Measurements from ENCODE around the gene ZNF416. TPM values are rescaled to one million over a fixed set of nuclear protein-coding genes. Genes with fewer than 3 reads are reported as not detected.
A peak's percentile ranks its signal among the peaks of the same experiment; 100 is the strongest.

The ZNF416 gene
- total and polyA plus RNA-seq, 9 of the 15 experiments (the other 6 are each of a cell fraction or from before 2014, with no cell fraction given), result 0.20 to 2.0 (median 1.1) TPM

GRCh38 chr19:57527136-57527881 lies 51.4 kb downstream of the ZNF416 start, which contains the start of gene ZNF549 (continued):
- TF ChIP-seq CHD7 (IDR thresholded peaks at IDR 0.05; ENCODE audit: low read depth, low read length) (no peak), SNAPC5 (CRISPR knock-in tag; IDR thresholded peaks at IDR 0.05) (no peak), BRD9 (IDR thresholded peaks at IDR 0.05; ENCODE audit: low read depth, partially characterized antibody) (no peak), ZNF589 (CRISPR knock-in tag; IDR thresholded peaks at IDR 0.05; ENCODE audit: low read depth) (no peak), ID3 (CRISPR knock-in tag; IDR thresholded peaks at IDR 0.05) (no peak), ID3 (tag; IDR thresholded peaks at IDR 0.05) (no peak), GTF2E2 (tag; IDR thresholded peaks at IDR 0.05) (no peak), HNRNPUL1 (IDR thresholded peaks at IDR 0.05; ENCODE audit: low read length) (no peak), SIRT6 (IDR thresholded peaks at IDR 0.05; ENCODE audit: low read depth, low read length) (no peak), SMARCA4 (IDR thresholded peaks at IDR 0.05) (no peak), ESRRB (CRISPR knock-in tag; IDR thresholded peaks at IDR 0.05; ENCODE audit: borderline replicate concordance) (no peak), MNT (conservative IDR thresholded peaks at IDR 0.05) (peak in 1 of 2 experiments; percentile 51; a peak in 1 of 4 replicates), MEF2A (IDR thresholded peaks at IDR 0.05; ENCODE audit: control insufficient read depth, low read depth, low read length) (no peak), CREM (IDR thresholded peaks at IDR 0.05; ENCODE audit: low read depth) (0 out of 2 replicates have a peak, but pooled peaks have one; percentile 21), ZNF696 (CRISPR knock-in tag; conservative IDR thresholded peaks at IDR 0.05) (no peak)
